Hematopoietic multipotent progenitor cell treated with erythropoietin and hydrocortisone succinate and interleukin-3 and kit ligand, for 15 days (in vitro differentiated cells): ENCODE data around the gene TMEM59L.

Experiments used
- DNase-seq: peaks from one replicate; pipeline ENCODE4 v3.0.0-alpha.2; 2015; ENCODE audit warnings: low spot score

Gene TMEM59L

DNA sequence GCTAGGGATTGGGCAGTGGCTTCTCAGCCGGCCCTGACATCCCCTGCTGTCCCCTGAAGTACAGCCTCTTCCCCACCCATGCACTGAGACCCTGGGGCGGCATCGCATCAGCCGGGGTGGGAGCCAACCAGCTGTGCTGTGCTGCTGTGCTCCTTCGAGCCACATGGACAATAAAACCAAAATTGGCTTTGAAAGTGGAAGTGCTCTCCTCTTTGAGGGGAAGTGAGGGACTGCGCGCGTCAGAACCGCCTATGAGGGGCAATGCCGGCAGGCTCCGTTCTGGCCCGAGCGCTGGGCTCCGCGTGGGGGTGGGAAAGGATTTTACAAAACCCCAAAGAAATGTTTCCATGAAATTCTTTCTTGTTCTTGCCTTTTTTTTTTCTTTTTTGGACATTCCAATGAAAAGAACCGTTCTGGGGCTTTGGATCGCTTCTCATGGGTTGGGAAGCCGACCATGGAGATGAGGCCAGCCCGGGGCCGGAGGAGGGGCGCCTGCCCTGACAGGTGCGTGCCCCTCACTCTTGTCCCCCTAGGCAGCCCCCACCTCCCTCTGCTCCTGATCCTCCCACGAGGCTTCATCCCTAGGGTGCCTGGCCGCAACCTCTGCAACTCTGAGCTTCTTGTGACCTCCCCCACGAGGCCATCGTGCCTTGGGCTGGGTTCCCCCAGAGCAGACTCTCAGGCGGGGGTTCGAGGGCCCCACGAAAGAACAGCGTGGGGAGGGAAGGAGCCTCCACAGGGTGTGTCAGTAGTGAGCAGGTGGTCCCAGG is 46.8 kb downstream of the TMEM59L start:
- DNase-seq: no peak

DNA sequence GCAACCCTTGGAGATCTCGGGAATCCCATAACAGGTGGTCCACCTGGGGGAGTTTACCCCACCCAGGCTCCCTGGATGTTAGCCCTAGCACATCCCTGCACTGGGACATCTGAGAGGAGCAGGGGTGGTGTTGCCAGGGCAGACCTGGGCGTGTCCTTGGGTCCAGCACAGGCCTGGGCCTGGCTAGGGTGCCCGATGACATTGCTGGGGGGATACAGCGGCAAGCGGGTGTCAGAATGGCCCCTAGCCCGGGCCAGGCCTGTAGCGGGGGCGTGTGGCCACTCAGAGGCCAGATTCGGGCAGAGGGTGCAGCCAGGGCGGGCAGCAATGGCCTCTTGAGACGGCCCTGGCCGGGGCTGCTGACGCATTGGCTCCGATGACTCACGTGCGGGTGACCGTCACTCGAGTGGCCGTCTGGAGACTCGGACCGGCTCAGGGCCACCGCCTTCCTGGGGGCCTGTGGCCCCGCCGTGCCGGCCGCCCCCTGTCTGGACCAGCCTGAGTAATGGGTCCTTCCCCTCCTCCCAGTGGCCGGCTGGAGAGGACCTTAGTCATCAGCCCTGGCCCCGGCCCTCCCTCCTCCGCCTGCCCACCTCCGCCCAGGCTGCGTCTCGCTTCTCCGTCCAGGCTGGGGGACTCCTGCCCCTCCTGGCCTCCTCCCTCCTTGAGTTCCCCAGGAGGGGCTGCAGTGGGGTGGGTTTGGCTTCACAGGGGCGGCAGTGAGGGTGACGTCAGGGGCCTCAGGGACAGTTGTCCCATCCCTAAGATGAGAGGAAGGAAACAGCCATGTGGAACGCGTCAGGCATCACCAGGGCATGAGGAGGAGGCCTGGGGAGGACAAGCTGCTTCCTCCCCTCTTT is 47.6 kb downstream of the TMEM59L start:
- no peak for DNase-seq

DNA sequence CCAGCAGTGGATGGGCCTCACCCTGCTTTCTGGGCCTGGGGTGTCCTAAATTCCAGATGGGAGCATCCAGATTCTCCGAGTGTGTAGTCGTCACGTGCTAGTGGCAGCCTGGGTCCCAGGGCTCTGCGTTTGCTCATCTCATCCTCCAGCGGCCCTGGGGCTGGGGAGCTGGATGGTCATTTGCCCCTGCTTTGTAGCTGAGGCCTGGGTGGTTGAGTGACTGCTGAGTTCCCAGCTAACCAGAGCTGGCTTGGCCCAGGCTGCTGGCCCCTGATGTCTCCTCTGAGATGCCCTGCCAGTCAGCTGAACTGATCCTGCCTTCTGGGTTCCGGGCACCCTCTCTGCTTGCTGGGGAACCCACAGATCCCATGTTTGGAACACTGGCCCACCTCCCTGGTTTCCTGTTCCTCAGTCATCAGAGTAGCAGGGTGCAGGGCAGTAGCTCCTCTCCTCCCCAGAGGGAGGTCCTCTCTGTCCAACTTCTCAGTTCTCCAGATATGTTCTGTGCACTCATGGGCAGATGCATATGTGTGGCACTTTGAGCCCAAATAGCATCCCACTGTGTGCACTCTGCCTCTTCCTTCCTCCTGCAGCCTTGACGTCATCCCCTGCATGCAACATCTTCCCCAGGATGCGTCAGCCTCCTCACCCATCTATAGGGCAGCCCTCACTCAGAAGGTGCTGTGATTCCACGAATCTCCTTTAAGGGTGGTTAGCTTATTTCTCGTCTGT is 48.4 kb downstream of the TMEM59L start:
- DNase-seq: no peak

DNA sequence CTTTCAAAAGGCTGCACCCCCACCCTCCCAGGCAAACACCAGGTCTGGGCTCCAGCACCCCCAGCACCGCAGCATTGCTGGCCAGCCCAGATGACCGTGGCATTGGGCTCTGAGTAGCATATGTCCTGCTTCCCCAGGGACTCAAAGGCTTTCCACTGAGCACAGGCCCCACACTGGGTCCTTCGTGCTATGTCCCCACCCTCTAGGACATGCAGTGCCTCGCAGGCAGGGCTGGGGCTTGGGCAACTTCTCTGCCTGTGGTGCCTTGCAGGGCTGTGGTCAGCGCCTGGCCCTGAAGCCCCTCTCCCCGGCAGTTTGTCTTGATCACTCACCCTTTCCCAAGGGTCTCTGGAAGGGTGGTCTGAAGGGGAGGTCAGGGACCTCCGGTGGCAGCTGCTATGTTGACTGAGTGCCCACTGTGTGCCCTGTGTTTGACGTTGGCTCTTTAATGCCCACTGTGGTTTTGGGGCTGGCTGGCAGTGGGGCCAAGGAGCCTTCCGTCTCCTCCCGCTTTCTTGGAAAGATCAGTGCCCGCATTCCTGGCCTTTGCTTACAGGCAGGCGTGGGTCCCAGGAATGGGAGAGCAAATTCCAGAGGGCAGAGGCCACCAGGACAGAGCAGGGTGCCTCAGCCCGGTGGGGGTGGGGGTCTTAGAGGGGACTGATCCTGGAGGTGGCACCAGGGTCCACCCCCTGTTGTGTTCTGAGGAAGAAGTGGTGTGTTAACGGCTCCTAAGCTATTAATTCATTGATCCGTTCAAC is 50.5 kb downstream of the TMEM59L start:
- no peak for DNase-seq

DNA sequence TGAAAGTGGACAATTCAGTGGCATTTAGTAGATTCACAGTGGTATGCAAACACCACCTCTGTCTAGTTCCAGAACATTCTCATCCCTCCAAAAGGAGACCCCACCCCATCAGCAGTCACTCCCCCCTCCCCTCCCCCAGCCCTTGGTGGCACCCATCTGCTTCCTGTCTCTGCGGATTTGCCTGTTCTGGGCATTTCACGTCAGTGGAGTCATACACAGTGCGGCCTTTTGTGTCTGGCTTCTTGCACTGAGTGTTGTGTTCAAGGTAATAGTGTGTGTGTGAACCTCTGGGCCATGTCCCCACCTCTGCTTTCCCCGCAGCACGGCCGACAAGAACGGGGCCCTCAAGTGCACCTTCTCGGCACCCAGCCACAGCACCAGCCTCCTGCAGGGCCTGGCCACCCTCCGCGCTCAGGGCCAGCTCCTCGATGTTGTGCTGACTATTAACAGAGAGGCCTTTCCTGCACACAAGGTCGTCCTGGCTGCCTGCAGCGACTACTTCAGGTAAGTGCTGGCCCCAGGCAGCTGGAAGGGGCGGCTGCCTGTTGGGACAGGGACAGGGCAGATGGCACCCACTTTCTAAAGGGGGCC is 51.4 kb downstream of the TMEM59L start:
- no peak for DNase-seq

DNA sequence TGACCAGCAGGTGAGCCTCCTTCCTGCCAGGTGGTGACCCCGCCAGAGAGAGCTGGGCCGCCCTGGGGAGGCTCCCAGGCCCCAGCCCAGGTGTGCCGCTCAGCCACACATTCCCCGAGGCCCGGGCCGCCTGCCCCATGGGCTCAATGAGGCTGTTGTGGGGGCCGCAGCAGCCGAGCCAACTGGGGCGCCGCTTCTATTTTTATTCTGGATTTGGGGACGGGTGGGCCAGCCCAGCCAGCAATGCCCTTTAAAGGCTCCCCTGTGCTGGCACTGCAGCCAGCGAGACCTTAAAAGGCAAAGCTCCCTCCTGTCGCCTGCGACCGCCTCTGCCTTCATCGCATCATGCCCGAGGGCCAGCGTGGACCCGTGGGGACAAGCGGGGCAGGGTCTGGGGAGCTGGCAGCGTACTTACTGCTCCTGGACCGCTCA is 53.1 kb downstream of the TMEM59L start:
- no peak for DNase-seq

DNA sequence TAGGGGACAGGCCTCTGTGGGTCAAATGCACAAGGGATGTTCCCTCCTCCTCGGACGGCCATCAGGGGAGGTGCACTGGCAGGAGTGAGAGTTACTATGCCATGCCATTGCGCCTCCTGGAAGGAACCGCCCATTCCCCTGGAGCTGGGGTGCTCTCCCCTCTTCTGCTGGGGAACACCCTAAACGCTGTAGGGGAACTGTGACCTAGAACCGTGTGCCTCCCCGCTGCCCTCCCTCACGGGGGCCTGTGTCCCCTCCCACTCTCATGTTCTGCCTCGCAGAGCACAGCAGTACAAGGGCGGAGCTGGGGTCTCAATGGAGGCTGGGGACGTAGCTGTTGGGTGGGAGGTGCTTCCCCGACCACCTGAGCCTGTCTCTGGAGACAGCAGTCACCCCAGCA is 53.6 kb downstream of the TMEM59L start:
- no peak for DNase-seq

DNA sequence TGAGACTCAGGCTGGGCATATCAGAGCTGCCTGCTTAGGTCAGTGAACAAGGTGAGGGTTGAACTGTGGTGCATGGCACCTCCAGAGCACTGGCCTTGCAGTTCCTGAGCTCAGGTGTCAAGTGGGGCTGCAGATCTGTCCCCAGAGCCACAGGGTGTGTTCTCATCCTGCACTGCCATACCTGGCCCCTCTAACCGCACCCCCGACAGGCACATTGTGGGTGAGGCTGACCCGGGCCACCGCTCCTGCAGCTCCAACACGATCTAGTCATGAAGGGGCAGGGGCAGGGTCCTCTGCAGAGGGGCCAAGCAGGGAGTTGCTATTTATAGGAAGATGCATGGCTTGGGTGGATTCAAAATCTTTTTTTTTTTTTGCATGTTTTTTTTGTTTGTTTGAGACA is 54.1 kb downstream of the TMEM59L start:
- no peak for DNase-seq

DNA sequence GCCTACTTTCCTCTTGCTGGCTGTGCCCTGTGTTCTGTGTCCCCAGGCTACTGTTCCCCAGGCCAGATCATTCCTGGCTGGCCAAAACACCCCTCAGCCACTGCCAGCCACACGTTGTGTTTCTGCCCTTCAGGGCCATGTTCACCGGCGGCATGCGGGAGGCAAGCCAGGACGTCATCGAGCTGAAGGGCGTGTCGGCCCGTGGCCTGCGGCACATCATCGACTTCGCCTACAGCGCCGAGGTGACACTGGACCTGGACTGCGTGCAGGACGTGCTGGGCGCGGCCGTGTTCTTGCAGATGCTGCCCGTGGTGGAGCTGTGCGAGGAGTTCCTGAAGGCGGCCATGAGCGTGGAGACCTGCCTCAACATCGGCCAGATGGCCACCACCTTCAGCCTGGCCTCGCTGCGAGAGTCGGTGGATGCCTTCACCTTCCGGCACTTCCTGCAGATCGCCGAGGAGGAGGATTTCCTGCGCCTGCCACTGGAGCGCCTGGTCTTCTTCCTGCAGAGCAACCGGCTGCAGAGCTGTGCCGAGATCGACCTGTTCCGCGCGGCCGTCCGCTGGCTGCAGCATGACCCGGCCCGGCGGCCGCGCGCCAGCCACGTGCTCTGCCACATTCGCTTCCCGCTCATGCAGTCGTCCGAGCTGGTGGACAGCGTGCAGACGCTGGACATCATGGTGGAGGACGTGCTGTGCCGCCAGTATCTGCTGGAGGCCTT is 55.0 kb downstream of the TMEM59L start:
- DNase-seq: no peak

DNA sequence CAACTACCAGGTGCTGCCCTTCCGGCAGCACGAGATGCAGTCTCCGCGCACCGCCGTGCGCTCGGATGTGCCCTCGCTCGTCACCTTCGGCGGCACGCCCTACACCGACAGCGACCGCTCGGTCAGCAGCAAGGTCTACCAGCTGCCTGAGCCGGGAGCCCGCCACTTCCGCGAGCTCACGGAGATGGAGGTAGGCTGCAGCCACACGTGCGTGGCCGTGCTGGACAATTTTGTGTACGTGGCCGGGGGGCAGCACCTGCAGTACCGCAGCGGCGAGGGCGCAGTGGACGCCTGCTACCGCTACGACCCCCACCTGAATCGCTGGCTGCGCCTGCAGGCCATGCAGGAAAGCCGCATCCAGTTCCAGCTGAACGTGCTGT is 55.6 kb downstream of the TMEM59L start:
- DNase-seq: no peak

DNA sequence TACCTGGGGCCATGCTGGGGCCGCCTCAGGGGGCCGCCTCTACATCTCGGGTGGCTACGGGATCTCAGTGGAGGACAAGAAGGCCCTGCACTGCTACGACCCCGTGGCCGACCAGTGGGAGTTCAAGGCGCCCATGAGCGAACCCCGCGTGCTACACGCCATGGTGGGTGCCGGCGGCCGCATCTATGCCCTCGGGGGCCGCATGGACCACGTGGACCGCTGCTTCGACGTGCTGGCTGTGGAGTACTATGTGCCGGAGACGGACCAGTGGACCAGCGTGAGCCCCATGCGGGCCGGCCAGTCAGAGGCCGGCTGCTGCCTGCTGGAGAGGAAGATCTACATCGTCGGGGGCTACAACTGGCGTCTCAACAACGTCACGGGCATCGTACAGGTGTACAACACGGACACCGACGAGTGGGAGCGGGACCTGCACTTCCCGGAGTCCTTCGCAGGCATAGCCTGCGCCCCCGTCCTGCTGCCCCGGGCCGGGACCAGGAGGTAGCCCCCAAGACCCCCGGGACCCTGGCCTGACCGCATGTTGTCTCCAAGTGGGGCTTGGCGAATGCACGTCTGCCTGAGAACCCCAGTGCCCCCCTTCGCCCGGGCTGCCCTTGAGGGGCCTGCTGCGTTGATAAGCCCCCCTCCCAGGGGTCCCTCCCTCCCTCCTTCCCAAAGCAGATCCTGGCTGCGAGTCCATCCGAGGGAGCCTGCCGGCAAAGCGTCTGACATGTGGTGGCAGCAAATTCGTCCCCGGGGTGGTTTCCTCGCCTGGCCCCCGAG is 56.3 kb downstream of the TMEM59L start:
- DNase-seq: no peak

DNA sequence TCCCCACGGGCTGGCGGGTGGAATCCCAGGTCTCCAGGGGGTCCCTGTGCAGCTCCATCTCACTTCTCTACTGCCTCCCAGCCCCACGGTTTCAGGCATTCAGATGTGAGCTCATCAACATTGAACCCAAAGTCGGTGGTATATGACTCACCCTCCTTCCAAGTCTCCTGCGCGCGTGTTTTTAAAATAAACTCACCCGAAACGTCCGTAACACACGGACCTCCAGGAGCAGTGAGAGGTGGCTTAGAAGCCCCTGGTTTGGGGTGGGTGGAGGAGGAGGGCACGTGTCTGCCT is 56.8 kb downstream of the TMEM59L start:
- no peak for DNase-seq

DNA sequence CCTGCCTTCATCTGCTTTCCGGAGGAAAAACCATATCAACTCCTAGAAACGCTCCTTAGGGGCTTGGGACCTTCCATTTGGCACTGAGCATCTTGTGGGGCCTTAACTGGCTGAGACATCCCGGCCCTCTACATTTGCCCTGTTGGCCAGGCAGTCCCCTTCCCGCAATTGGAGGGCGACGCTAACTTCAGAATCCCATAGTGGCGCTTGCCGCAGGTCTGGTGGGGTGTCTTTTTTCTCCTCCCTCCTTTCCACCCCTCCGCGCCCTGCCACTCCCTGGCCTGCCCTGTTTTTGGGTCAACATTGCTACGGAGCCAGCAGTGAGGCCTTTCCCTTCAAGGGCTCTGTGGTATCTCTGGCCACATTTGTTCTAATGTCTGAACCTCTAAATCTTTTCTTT is 57.2 kb downstream of the TMEM59L start:
- no peak for DNase-seq

DNA sequence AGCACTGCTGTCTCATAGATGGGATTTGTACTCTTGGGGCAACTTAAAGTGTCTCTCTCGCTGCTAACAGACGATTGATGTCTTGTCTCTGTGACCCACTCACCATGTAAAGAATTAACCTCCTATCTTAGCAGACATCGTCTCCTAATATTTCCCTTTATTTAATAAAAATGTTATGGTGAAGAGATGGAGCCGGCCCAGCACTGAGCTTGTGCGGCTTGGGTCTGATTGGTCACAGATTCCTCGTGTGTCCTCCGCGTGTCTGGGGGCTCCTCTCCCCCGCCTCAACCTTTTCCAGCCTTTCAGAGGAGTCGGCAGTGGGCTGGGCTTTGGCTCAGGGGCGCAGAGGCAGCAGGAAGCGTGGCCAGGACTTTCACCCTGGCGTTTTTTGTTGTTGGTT is 57.6 kb downstream of the TMEM59L start:
- DNase-seq: no peak
